Ovary (tissue), 3 donors: ENCODE measurements around the gene DPEP1.

Experiments used
- POLR2A ChIP-seq: fragments of 450-650 bp; IDR thresholded peaks from one replicate; pipeline ENCODE4 v1.6.1; 2017; ENCODE audit warnings: antibody characterized with exemption, mild to moderate bottlenecking, moderate library complexity
- TF ChIP-seq, protein P1 (sequence below), 3 donors: fragments of 450-650 bp in 2 of 3; fragments of 200-600 bp in 1 of 3; IDR thresholded peaks; one replicate each; pipeline versions ENCODE4 v1.5.1 to v1.8.0; 2016 to 2022; ENCODE audit warnings: antibody characterized with exemption in 3 of 3, mild to moderate bottlenecking in 1 of 3
- donor health status: DM: no; HTN: no; CAD: no.

GRCh38 chr16:89583895-89584644 lies 29.4 kb upstream of the DPEP1 start:
- no peak for TF ChIP-seq POLR2A
- TF ChIP-seq, protein P1, sequence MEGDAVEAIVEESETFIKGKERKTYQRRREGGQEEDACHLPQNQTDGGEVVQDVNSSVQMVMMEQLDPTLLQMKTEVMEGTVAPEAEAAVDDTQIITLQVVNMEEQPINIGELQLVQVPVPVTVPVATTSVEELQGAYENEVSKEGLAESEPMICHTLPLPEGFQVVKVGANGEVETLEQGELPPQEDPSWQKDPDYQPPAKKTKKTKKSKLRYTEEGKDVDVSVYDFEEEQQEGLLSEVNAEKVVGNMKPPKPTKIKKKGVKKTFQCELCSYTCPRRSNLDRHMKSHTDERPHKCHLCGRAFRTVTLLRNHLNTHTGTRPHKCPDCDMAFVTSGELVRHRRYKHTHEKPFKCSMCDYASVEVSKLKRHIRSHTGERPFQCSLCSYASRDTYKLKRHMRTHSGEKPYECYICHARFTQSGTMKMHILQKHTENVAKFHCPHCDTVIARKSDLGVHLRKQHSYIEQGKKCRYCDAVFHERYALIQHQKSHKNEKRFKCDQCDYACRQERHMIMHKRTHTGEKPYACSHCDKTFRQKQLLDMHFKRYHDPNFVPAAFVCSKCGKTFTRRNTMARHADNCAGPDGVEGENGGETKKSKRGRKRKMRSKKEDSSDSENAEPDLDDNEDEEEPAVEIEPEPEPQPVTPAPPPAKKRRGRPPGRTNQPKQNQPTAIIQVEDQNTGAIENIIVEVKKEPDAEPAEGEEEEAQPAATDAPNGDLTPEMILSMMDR (IDR thresholded peaks at IDR 0.05) = no peak
